Raji (cell line): ENCODE measurements around the gene PRPH2.

ENCODE experiments used
- POLR2A ChIP-seq: IDR thresholded peaks from 2 replicates; pipeline ENCODE4 v1.6.1; 2011; ENCODE audit warnings: low read depth, low read length, control low read depth; ENCODE audit not compliant: insufficient read depth

Gene PRPH2

DNA sequence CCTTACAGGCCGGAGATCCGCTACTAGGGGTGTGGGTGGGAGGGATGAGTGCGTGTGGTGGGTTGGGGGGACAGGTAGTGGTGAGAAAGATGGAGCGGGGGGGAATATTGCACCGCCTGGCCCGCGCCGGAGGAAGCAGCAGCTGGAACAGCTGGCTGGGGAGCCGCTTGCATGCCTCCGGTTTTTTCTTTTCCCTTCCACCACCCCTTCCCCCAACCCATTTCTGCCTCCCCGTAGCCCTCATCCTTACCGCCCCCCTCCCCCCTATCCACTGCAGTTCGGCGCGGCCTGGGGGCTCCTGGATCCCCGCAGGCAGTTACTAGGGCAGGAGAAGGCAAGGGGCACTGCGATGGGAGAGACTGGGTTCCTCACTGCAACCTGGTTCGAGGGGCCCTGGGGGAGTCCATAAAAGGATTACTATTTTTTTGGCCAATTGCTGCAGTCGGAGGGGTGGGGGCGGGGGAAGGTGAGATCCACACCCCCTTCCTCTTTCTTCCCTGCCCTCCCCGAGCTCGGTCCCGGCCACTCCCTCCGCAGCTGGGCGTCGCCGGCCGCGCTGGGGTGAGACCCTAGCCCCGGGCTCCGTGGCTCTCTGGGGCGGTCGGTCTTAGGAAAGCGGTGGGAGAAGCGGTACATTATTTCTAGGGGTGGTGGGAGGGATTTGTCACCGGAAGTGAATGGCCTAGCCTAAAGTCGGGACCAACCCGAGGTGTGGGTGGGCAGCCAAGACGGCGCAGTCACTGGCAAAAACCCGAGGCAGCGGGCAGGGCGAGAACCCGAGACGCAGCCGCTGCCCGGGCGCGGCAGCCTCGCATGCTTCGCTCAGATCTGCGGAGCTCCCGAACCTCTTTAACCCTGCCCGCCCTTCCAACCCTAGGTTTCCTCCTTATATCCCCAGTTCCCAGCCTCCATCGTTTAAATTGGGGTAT, 24.3 kb upstream of the PRPH2 start:
- TF ChIP-seq POLR2A = peak; percentile 93

DNA sequence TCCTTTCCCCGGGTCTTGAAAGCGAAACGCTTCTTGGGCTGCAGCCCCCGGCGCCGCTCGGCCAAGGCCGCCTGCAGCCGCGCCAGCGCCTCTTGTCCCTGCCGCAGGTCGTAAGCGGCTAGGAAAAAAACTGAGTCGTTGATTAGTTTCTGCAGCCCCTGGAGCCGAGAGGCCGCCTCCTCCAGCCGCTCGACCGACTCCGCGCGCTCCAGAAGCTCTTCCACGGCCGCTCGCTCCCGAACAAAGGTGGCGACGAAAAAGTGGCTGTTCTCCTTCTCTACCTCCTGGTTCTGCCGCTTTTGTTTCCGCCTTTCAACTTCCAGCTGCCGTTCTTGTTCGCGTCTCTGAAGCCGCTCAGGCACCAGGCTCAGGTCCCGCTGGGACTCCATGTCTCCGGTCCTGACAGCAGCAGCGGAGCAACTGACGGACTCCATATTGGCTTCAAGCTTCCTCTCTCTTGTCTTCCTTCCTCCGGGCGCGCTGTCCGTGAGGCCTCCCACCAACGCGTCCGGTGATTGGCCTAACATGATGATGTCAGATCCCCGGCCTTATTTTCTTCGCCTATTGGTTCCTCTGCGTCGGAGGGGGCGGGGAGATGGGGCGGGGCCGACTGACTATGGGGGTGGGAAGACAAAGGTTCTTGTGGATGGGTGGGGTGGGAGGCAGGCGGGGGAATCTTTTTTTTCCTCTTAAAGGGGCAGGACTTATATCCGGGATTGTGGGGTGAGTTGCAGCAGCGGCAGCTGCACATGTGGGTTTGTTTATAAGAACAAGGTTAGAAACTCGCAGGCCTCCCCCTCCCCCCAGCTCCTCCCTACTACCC, 23.5 kb upstream of the PRPH2 start, which contains the start of gene TBCC:
Gene TBCC, minus strand, starts transcription at position 464 of the 823 bp plus-strand sequence. Its CDS starts 30 bp downstream, at position 434.
- TF ChIP-seq POLR2A = peak; percentile 96

DNA sequence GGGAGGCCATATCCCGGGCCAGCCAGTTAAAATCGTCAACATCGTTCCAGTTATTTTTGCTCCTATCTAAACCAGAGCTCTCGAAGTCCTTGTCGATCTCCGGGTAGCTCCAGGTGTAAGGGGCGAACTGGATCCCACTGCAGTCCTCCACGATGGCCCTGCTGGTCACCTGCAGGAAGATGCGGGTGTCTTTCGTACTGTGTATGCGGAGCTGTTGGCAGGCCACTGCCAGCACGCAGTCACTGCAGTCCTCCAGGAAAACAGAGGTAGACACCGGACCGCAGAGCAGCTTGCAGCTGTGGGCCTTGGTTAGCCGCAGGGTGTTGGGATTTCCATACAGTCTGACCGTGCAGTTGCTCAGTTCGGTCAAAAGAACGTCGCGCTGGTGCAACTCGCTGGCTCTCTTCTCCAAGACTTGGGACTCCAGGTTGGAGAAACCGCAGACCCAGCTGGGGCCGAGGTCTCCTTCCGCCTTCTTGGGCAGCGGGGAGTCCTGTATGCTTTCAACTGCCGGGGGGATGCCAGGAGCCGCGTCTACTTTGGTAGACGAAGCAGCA, 22.8 kb upstream of the PRPH2 start:
- TF ChIP-seq POLR2A = no peak

DNA sequence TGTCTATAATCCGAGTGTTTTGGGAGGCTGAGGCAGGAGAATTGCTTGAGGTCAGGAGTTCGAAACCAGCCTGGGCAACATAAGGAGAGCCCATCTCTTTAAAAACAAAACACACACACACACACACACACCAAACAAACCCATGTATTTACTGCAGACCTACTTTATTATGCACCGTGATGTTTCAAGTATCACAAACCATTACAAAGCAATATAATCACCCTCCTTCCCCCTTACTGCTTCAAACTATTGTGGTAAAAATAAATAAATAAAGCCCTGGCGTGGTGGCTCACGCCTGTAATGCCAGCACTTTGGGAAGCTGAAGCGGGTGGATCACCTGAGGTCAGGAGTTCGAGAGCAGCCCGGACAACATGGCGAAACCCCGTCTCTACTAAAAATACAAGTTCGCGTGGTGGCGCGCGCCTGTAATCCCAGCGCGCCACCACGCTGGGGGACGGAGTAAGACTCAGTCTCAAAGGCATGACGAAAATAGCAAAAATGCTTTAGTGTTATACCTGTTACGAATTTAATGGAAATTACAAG, 22.0 kb upstream of the PRPH2 start:
- no peak for TF ChIP-seq POLR2A

DNA sequence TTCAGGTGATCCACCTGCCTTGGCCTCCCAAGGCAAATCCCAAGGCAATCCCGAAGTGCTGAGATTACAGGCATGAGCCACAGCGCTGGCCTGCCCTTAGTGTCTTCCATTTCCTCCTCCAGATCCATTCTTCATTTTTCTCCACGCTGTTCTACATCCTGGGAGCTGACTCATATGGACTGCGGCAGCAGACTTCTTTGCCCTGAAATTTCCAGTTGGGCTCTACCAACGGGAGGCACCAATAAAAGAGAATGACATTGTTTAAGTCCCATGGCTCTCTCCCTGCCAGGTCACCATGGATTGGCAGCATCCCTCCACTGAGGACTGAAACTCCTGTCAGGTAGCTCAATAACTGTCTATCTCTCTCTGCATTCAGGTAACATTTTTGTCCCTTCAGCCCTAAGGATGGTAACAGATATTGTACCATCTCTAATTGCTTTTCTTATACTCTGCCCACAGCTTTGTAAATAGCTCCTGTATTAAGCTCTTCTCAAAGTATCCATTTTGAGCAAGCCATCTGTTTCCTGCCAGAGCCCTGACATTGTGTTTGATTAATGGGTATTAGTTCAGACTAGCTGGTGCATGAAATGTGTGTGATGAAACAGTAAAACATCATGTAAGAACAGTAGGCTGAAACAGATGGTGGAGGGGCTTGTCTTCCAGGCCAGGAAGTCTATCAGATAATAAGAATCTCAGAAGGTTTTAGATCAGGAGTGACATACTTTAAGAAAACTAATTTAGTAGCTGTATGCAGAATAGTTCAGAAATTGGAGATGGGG, 19.9 kb upstream of the PRPH2 start:
- no peak for TF ChIP-seq POLR2A

DNA sequence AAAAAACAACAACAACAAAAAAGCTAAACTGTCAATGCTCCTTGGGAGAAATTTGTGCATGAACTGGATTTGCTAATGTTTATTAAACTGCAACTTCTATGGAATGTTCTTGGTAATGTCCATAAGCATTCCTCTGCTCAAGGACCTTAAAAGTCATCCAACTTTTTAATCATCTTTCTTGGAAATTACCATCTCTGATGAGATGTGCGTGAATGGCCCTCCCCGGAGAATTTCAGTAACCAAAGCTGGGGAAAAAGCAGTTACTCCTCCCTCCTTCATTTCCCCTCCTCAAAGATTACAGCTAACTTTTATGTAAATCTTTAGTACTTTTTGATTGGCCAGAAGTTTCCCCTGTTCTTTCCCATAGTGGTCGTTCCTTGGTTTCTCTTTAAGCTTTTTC, 18.3 kb upstream of the PRPH2 start:
- no peak for TF ChIP-seq POLR2A

DNA sequence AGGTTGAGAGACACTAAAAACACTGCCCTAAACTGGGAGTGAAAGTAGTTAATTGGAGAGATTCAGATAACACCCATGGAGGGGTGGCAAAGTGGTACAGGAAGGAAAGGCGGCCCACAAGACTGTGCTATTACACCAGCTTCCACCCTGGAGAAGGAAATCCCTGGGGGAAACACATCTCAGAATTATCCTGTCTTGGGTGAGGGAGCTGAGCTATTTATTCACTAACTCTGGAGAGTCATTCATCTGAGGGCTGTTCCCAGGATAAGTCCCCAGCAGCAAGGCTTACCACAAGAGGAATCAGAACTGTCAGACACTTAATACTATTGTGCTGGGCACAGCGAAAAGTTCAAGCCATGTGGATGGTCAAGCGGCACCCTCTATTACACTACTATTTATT, 13.6 kb upstream of the PRPH2 start:
- TF ChIP-seq POLR2A = no peak

DNA sequence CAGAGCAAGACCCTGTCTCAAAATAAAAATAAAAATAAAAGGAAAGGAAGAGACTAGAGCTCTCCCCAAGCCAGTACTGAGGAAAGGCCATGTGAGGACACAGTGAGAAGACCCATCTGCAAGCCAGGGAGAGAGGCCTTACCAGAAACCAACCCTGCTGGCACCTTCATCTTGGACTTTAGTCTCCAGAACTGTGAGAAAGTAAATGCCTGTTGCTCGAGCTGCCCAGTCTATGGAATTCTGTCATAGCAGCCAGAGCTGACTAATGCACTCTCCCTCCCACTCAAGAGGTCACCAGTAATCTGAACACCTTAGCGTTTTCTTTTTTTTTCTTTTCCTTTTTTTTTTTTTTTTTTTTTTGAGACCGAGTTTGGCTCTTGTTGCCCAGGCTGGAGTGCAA, 7.3 kb upstream of the PRPH2 start:
- TF ChIP-seq POLR2A = no peak

DNA sequence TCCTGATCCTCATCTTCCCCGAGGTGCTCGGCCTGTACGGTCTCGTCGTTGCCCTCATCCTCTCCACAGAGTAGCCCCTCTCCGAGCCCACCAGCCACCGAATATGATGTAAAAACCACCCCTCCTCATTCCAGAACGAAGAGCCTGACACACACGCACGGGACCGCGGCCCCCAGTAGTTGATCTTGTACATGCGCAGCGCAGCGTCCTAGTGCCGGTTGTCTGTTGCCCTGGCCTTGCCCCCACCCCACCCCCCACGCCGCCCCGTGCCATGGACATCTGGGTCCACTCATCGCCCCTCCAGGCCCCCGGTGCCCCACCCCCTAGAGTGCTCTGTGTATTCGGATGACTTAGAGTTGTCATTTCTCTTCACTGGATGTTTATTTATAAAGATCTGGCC, 5.2 kb upstream of the PRPH2 start:
- TF ChIP-seq POLR2A = no peak

DNA sequence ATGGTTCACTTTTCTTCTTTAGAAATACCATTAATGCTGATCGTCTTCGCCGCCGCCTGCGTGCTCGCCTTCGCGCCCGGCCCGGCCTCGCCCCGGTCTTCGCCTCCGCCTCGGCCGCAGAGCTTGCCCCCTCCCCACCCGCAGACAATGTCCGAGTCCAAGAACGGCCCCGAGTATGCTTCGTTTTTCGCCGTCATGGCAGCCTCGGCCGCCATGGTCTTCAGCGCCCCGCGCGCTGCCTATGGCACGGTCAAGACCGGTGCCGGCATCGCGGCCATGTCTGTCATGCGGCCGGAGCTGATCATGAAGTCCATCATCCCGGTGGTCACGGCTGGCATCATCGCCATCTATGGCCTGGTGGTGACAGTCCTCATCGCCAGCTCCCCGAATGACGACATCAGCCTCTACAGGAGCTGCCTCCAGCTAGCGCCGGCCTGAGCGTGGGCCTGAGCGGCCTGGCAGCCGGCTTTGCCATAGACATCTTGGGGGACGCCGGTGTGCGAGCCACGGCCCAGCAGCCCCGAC, 4.8 kb upstream of the PRPH2 start:
- no peak for TF ChIP-seq POLR2A

DNA sequence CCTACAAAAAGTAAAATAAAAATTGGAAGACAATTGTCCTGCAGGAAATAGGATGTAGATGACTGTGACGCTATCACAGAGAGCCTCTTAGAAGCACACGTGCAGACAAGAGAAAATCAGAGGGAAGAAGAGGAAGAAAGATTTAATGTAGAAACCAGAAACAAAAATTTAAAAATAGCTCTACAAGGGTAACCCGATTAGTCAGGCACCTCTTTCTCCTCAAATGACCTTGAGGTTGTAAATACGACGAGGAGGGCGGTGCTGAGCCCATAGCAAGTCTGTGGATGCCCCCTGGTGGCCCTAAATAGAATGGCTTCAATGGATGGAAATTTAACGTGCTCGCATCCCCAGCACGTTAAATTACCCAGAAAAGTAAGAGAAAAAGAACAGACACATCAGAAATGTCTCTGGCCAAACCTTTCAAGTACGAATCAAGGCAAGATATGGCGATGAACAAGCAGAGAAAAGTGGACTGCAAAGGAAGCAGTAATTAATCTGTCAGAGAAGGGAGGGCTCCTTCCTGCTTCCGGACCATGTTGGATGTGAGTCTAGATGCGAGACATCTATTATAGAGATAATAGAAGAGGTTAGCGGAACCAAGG, 4.2 kb upstream of the PRPH2 start:
- TF ChIP-seq POLR2A = no peak

DNA sequence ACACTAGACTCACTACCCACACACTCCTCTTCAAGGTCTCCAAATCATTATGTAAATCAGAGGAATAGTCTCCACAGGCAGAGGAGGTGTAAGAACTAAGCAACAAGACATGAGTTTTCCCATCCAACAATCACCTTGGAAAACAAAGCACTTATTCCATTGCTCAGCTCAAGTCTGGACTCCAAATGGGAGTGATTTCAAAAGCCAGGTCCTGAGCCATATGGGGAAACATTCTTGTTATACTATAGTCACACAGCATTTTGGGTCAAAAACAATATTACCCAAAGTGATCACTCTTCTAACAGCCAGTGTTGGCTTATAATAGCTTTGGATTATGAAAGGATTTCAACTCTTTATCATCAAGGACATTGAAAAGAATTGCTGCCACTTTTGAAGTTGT, 3.6 kb upstream of the PRPH2 start:
- no peak for TF ChIP-seq POLR2A

DNA sequence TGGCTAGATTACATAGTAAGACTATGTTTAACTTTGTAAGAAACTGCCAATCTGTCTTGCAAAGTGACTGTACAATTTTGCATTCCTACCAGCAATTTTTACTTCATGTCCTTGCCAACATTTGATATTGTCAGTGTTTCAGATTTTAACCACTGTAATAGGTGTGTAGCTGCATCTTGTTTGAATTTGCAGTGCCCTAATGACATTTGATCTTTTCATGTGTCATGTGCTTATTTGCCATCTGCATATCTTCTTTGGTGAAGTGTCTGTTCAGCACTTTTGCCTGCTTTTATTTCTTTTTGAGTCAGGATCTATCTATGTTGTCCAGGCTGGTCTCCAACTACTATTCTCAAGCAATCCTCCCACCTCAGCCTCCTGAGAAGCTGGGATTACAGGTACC, 2.4 kb upstream of the PRPH2 start:
- no peak for TF ChIP-seq POLR2A

DNA sequence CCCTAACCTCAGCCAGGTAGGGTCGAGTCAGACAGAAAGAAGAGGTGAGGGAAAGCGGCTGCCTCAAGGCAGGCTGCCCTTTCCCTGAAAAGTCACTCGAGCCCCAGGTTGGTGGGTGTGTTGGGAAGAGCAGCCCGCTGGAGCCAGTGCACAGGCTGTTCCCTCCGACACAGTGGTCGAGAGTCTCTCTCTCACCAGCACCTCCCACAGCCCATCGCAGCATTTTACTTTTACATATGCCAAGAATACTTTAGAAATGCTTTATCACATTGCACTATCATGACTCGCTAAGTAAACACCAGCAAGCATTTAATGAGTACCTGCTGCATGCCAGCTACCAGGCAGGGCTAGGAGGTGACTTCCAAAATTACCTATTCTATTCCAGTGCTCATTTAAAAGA, 1.7 kb downstream of the PRPH2 start:
- no peak for TF ChIP-seq POLR2A
